Measurements from ENCODE around the gene KIF12. TPM values are rescaled to one million over a fixed set of nuclear protein-coding genes. Genes with fewer than 3 reads are reported as not detected.

Gene KIF12
- polyA plus RNA-seq, 1 donor, result 136 TPM

- peaks cover 16% of the 10 kb centered on the region for H3K4me1 ChIP-seq (ENCODE audit: control insufficient read depth, insufficient read depth, low read length)
- H3K27me3 ChIP-seq (ENCODE audit: control insufficient read depth, insufficient read depth, low read length), result no peaks in the 10 kb centered on the region
- WGBS (ENCODE audit: insufficient coverage, low lambda C conversion rate), result no CpG with 5 or more reads among the region's 4 CpGs
- H3K9me3 ChIP-seq (ENCODE audit: control insufficient read depth, low read depth, low read length), result no peaks in the 10 kb centered on the region
- H3K27ac ChIP-seq (ENCODE audit: low read length), result no peak overlapping the region
- H3K4me3 ChIP-seq (ENCODE audit: low read length), result no peak overlapping the region
- DNase-seq, result no peak
- peaks cover 54% of the 10 kb centered on the region for H3K36me3 ChIP-seq (ENCODE audit: control insufficient read depth, insufficient read depth, low read length)
Measured at GRCh38 chr9:114093031-114093471, 6.0 kb downstream of the KIF12 start.

GRCh38 chr9:114092336-114092735, 6.8 kb downstream of the KIF12 start:
- H3K27me3 ChIP-seq (ENCODE audit: control insufficient read depth, insufficient read depth, low read length), result no peaks in the 10 kb centered on the region
- H3K4me3 ChIP-seq (ENCODE audit: low read length), result no peak overlapping the region
- peaks cover 16% of the 10 kb centered on the region for H3K4me1 ChIP-seq (ENCODE audit: control insufficient read depth, insufficient read depth, low read length)
- H3K27ac ChIP-seq (ENCODE audit: low read length), result no peak overlapping the region
- WGBS (ENCODE audit: insufficient coverage, low lambda C conversion rate), result no CpG with 5 or more reads among the region's 4 CpGs
- H3K9me3 ChIP-seq (ENCODE audit: control insufficient read depth, low read depth, low read length), result no peaks in the 10 kb centered on the region
- DNase-seq, result no peak
- H3K36me3 ChIP-seq (ENCODE audit: control insufficient read depth, insufficient read depth, low read length), result peaks cover 54% of the 10 kb centered on the region

GRCh38 chr9:114091711-114092110, 7.4 kb downstream of the KIF12 start:
- H3K27ac ChIP-seq (ENCODE audit: low read length), result no peak overlapping the region
- H3K27me3 ChIP-seq (ENCODE audit: control insufficient read depth, insufficient read depth, low read length), result no peaks in the 10 kb centered on the region
- H3K4me1 ChIP-seq (ENCODE audit: control insufficient read depth, insufficient read depth, low read length), result peaks cover 10% of the 10 kb centered on the region
- no CpG with 5 or more reads among the region's 8 CpGs for WGBS (ENCODE audit: insufficient coverage, low lambda C conversion rate)
- H3K4me3 ChIP-seq (ENCODE audit: low read length), result no peak overlapping the region
- DNase-seq, result no peak
- peaks cover 54% of the 10 kb centered on the region for H3K36me3 ChIP-seq (ENCODE audit: control insufficient read depth, insufficient read depth, low read length)
- H3K9me3 ChIP-seq (ENCODE audit: control insufficient read depth, low read depth, low read length), result no peaks in the 10 kb centered on the region

- Histone ChIP-seq H3K4me1 (ENCODE audit: control insufficient read depth, insufficient read depth, low read length) (peaks cover under 1% of the 10 kb centered on the region), H3K27ac (ENCODE audit: low read length) (no peak overlapping the region), H3K36me3 (ENCODE audit: control insufficient read depth, insufficient read depth, low read length) (peaks cover 47% of the 10 kb centered on the region), H3K27me3 (ENCODE audit: control insufficient read depth, insufficient read depth, low read length) (no peaks in the 10 kb centered on the region), H3K4me3 (ENCODE audit: low read length) (no peak overlapping the region), H3K9me3 (ENCODE audit: control insufficient read depth, low read depth, low read length) (no peaks in the 10 kb centered on the region)
- WGBS (ENCODE audit: insufficient coverage, low lambda C conversion rate), result no CpG with 5 or more reads among the region's 4 CpGs
- no peak for DNase-seq
Measured at GRCh38 chr9:114090798-114091197, 8.3 kb downstream of the KIF12 start.

- no peak overlapping the region for H3K4me3 ChIP-seq (ENCODE audit: low read length)
- H3K36me3 ChIP-seq (ENCODE audit: control insufficient read depth, insufficient read depth, low read length), result peaks cover 33% of the 10 kb centered on the region
- H3K9me3 ChIP-seq (ENCODE audit: control insufficient read depth, low read depth, low read length), result no peaks in the 10 kb centered on the region
- H3K27ac ChIP-seq (ENCODE audit: low read length), result no peak overlapping the region
- no peaks in the 10 kb centered on the region for H3K27me3 ChIP-seq (ENCODE audit: control insufficient read depth, insufficient read depth, low read length)
- H3K4me1 ChIP-seq (ENCODE audit: control insufficient read depth, insufficient read depth, low read length), result no peaks in the 10 kb centered on the region
- no peak for DNase-seq
- no CpG with 5 or more reads among the region's 4 CpGs for WGBS (ENCODE audit: insufficient coverage, low lambda C conversion rate)
Measured at GRCh38 chr9:114089206-114089840, 9.8 kb downstream of the KIF12 start.

- no peaks in the 10 kb centered on the region for H3K27me3 ChIP-seq (ENCODE audit: control insufficient read depth, insufficient read depth, low read length)
- no peaks in the 10 kb centered on the region for H3K9me3 ChIP-seq (ENCODE audit: control insufficient read depth, low read depth, low read length)
- DNase-seq, result no peak
- H3K4me1 ChIP-seq (ENCODE audit: control insufficient read depth, insufficient read depth, low read length), result peaks cover under 1% of the 10 kb centered on the region
- H3K4me3 ChIP-seq (ENCODE audit: low read length), result no peak overlapping the region
- WGBS (ENCODE audit: insufficient coverage, low lambda C conversion rate), result no CpG with 5 or more reads among the region's 7 CpGs
- H3K27ac ChIP-seq (ENCODE audit: low read length), result no peak overlapping the region
- peaks cover 26% of the 10 kb centered on the region for H3K36me3 ChIP-seq (ENCODE audit: control insufficient read depth, insufficient read depth, low read length)
Measured at GRCh38 chr9:114088571-114089170, 10.4 kb downstream of the KIF12 start.

- peaks cover 8% of the 10 kb centered on the region for H3K4me1 ChIP-seq (ENCODE audit: control insufficient read depth, insufficient read depth, low read length)
- no CpG with 5 or more reads among the region's 7 CpGs for WGBS (ENCODE audit: insufficient coverage, low lambda C conversion rate)
- DNase-seq, result no peak
- no peak overlapping the region for H3K4me3 ChIP-seq (ENCODE audit: low read length)
- H3K27me3 ChIP-seq (ENCODE audit: control insufficient read depth, insufficient read depth, low read length), result no peaks in the 10 kb centered on the region
- peaks cover 17% of the 10 kb centered on the region for H3K36me3 ChIP-seq (ENCODE audit: control insufficient read depth, insufficient read depth, low read length)
- H3K9me3 ChIP-seq (ENCODE audit: control insufficient read depth, low read depth, low read length), result no peaks in the 10 kb centered on the region
- no peak overlapping the region for H3K27ac ChIP-seq (ENCODE audit: low read length)
Measured at GRCh38 chr9:114087721-114088120, 11.4 kb downstream of the KIF12 start.

- Histone ChIP-seq H3K27me3 (ENCODE audit: control insufficient read depth, insufficient read depth, low read length) (no peaks in the 10 kb centered on the region), H3K4me3 (ENCODE audit: low read length) (no peak overlapping the region), H3K36me3 (ENCODE audit: control insufficient read depth, insufficient read depth, low read length) (peaks cover 6% of the 10 kb centered on the region), H3K27ac (ENCODE audit: low read length) (no peak overlapping the region), H3K9me3 (ENCODE audit: control insufficient read depth, low read depth, low read length) (no peaks in the 10 kb centered on the region), H3K4me1 (ENCODE audit: control insufficient read depth, insufficient read depth, low read length) (peaks cover 18% of the 10 kb centered on the region)
- DNase-seq, result no peak
- WGBS (ENCODE audit: insufficient coverage, low lambda C conversion rate), result no CpG with 5 or more reads among the region's 4 CpGs
Measured at GRCh38 chr9:114086607-114087006, 12.5 kb downstream of the KIF12 start.

GRCh38 chr9:114086009-114086408, 13.1 kb downstream of the KIF12 start:
- H3K4me3 ChIP-seq (ENCODE audit: low read length), result no peak overlapping the region
- no peaks in the 10 kb centered on the region for H3K9me3 ChIP-seq (ENCODE audit: control insufficient read depth, low read depth, low read length)
- no peaks in the 10 kb centered on the region for H3K27me3 ChIP-seq (ENCODE audit: control insufficient read depth, insufficient read depth, low read length)
- 80% methylated on average over 2 of the region's 6 CpGs for WGBS (ENCODE audit: insufficient coverage, low lambda C conversion rate)
- no peak overlapping the region for H3K27ac ChIP-seq (ENCODE audit: low read length)
- peaks cover 3% of the 10 kb centered on the region for H3K36me3 ChIP-seq (ENCODE audit: control insufficient read depth, insufficient read depth, low read length)
- no peak for DNase-seq
- H3K4me1 ChIP-seq (ENCODE audit: control insufficient read depth, insufficient read depth, low read length), result peaks cover 24% of the 10 kb centered on the region

GRCh38 chr9:114085387-114085789, 13.7 kb downstream of the KIF12 start:
- Histone ChIP-seq H3K36me3 (ENCODE audit: control insufficient read depth, insufficient read depth, low read length) (peaks cover 3% of the 10 kb centered on the region), H3K4me3 (ENCODE audit: low read length) (no peak overlapping the region), H3K4me1 (ENCODE audit: control insufficient read depth, insufficient read depth, low read length) (peaks cover 28% of the 10 kb centered on the region), H3K27me3 (ENCODE audit: control insufficient read depth, insufficient read depth, low read length) (no peaks in the 10 kb centered on the region), H3K9me3 (ENCODE audit: control insufficient read depth, low read depth, low read length) (no peaks in the 10 kb centered on the region), H3K27ac (ENCODE audit: low read length) (no peak overlapping the region)
- no CpG with 5 or more reads among the region's 9 CpGs for WGBS (ENCODE audit: insufficient coverage, low lambda C conversion rate)
- DNase-seq, result no peak
